ENCODE data around the gene CEACAM7. TPM values are rescaled to one million over a fixed set of nuclear protein-coding genes. Genes with fewer than 3 reads are reported as not detected.

Gene CEACAM7
- total RNA-seq, result under 1 TPM in 2 of 4 donors, not detected in 2; 0.15 to 0.32 TPM
- polyA plus RNA-seq, result under 1 TPM in 1 of 3 donors, not detected in 2; 0.01 TPM
- long read RNA-seq, donor 1, result 0 reads
- long read RNA-seq, donor 2, result 0 reads

DNA sequence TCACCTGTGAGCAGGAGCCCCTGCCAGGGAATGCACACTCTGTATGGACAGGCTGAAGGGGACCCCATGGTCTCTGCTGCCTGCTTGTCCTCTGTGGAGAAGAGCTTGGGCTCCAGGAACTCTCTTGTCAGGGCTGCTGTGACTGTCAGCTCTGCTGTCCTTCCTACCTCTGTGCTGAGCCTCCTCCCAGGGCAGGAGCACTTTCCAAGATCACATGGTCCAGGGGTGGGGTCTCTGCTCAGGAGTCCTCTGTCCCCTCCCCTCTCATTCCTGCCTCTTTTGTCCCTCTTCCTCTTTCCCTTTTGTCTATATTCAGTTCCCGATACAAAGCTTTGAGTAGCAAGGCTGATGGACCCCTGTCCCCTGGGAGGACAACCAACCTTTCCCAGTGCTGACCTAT, at the start of gene CEACAM7:
Gene CEACAM7 (minus strand): TSS at position 173 of the 400 bp plus-strand sequence. CDS start 105 bp downstream, at position 68.
- ATAC-seq (no peak), DNase-seq (no peak)
- 43 to 62% (median 62%) methylated on average over 1 of the region's 1 CpG for WGBS, 3 donors
- Histone ChIP-seq H3K4me1 (no peaks in the 10 kb centered on the region), H3K9me3 (no peaks in the 10 kb centered on the region), H3K4me3 (no peak within 1 kb of the TSS), H3K27ac (no peak within 1 kb of the TSS), H3K27me3 (ENCODE audit: insufficient read depth in 3 of 3, low read length in 2 of 3) (peaks cover 0 to 4% (median 2%) of the 10 kb centered on the region in 3 donors), H3K36me3 (ENCODE audit: insufficient read depth in 1 of 2, low read depth in 1 of 2) (no peaks in the 10 kb centered on the region)
- TF ChIP-seq, protein P1, sequence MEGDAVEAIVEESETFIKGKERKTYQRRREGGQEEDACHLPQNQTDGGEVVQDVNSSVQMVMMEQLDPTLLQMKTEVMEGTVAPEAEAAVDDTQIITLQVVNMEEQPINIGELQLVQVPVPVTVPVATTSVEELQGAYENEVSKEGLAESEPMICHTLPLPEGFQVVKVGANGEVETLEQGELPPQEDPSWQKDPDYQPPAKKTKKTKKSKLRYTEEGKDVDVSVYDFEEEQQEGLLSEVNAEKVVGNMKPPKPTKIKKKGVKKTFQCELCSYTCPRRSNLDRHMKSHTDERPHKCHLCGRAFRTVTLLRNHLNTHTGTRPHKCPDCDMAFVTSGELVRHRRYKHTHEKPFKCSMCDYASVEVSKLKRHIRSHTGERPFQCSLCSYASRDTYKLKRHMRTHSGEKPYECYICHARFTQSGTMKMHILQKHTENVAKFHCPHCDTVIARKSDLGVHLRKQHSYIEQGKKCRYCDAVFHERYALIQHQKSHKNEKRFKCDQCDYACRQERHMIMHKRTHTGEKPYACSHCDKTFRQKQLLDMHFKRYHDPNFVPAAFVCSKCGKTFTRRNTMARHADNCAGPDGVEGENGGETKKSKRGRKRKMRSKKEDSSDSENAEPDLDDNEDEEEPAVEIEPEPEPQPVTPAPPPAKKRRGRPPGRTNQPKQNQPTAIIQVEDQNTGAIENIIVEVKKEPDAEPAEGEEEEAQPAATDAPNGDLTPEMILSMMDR (IDR thresholded peaks at IDR 0.05), result no peak
- intact Hi-C loops (cut with DNase I), result no loop called here

GRCh38 chr19:41735071-41735600, 47.1 kb upstream of the CEACAM7 start:
- intact Hi-C loops (cut with DNase I), result no loop called here
- no peak for ATAC-seq
- TF ChIP-seq, protein P1 (IDR thresholded peaks at IDR 0.05), result no peak
- Histone ChIP-seq H3K27me3 (ENCODE audit: insufficient read depth in 3 of 3, low read length in 2 of 3) (peaks cover 0 to 4% (median 2%) of the 10 kb centered on the region in 3 donors), H3K4me3 (no peak overlapping the region), H3K9me3 (no peaks in the 10 kb centered on the region), H3K4me1 (no peaks in the 10 kb centered on the region), H3K36me3 (ENCODE audit: insufficient read depth in 1 of 2, low read depth in 1 of 2) (no peaks in the 10 kb centered on the region), H3K27ac (no peak overlapping the region)
- no peak for DNase-seq
- 71 to 75% (median 72%) methylated on average over 5 of the region's 5 CpGs for WGBS, 3 donors

- intact Hi-C loops (cut with DNase I), result no loop called here
- no peaks in the 10 kb centered on the region for H3K4me1 ChIP-seq
- no peaks in the 10 kb centered on the region for H3K36me3 ChIP-seq (ENCODE audit: insufficient read depth in 1 of 2, low read depth in 1 of 2)
- DNase-seq, result no peak
- TF ChIP-seq, protein P1 (IDR thresholded peaks at IDR 0.05), result no peak
- H3K9me3 ChIP-seq, result no peaks in the 10 kb centered on the region
- WGBS, 3 donors, result 52 to 63% (median 60%) methylated on average over 3 of the region's 3 CpGs
- ATAC-seq, result no peak
- H3K27ac ChIP-seq, result no peak overlapping the region
- H3K27me3 ChIP-seq (ENCODE audit: insufficient read depth in 3 of 3, low read length in 2 of 3), result peaks cover 0 to 6% (median 2%) of the 10 kb centered on the region in 3 donors
- H3K4me3 ChIP-seq, result no peak overlapping the region
These were observed 46.5 kb upstream of the CEACAM7 start for GRCh38 chr19:41734585-41734984.

DNA sequence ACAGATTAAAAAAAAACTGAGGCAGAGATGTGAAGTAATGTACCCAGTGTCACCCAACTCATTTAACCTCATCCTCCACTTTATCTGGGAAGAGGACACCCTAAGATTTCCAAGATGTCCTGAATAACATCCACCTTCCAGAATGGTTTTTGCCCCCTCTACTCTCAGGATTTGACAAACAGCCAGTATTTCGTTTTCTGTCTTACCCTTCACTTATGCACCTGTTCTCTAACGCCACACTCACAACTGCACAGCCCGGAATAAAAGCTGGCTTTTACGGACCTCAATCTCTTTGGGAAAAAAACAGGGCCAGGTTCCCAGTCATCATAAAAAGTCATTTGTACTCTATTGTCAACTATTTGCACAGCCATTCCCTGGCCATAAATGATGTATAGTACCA, 46.1 kb upstream of the CEACAM7 start:
- 31 to 38% (median 32%) methylated on average over 4 of the region's 4 CpGs for WGBS, 3 donors
- TF ChIP-seq, protein P1 (IDR thresholded peaks at IDR 0.05), result no peak
- Histone ChIP-seq H3K4me3 (no peak overlapping the region), H3K27me3 (ENCODE audit: insufficient read depth in 3 of 3, low read length in 2 of 3) (peaks cover 0 to 6% (median 2%) of the 10 kb centered on the region in 3 donors), H3K36me3 (ENCODE audit: insufficient read depth in 1 of 2, low read depth in 1 of 2) (no peaks in the 10 kb centered on the region), H3K9me3 (no peaks in the 10 kb centered on the region), H3K4me1 (no peaks in the 10 kb centered on the region), H3K27ac (no peak overlapping the region)
- intact Hi-C loops (cut with DNase I), result no loop called here
- ATAC-seq (no peak), DNase-seq (no peak)

DNA sequence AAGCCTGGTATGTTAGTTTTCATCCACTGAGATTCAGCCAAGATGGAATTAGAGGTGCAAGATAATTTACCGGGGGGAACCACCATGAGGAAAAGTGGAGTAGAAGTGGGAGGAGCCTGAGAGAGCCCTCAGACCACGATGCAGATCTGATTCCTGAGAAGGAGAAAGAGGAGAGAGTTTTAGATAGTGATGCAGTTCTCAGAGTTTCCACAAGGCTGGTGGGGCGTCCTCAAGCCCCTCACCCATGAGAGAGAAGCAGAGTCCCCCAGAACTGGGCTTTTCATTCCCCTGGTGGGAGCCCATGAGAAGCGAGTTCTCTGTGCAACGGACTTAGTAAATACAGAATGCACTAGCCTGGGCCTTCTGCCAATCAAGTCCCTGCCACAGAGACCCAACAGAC, 38.4 kb upstream of the CEACAM7 start:
- 20 to 33% (median 28%) methylated on average over 5 of the region's 5 CpGs for WGBS, 3 donors
- Histone ChIP-seq H3K27me3 (ENCODE audit: insufficient read depth in 3 of 3, low read length in 2 of 3) (peaks cover 0 to 6% (median 2%) of the 10 kb centered on the region in 3 donors), H3K36me3 (ENCODE audit: insufficient read depth in 1 of 2, low read depth in 1 of 2) (no peaks in the 10 kb centered on the region), H3K9me3 (no peaks in the 10 kb centered on the region), H3K4me3 (no peak overlapping the region), H3K27ac (no peak overlapping the region), H3K4me1 (no peaks in the 10 kb centered on the region)
- TF ChIP-seq, protein P1 (IDR thresholded peaks at IDR 0.05), result no peak
- DNase-seq (no peak), ATAC-seq (no peak)
- intact Hi-C loops (cut with DNase I), result no loop called here

Measured in psoas muscle (tissue), 8 donors.